ENCODE measurements around the gene FAAP100.
"Not testable (repeated sequence)": the region's sequence is repeated elsewhere in the genome, so short reads cannot be mapped to it uniquely, and the experiment has no call there.

FAAP100 gene

GRCh38 chr17:81532490-81533287 is 19.5 kb downstream of the FAAP100 start:
- peaks cover 26% of the 10 kb centered on the region for H3K4me1 ChIP-seq
- H3K4me3 ChIP-seq (ENCODE audit: low read depth, low read length), result no peak overlapping the region
- peaks cover 24% of the 10 kb centered on the region for H3K27me3 ChIP-seq
- no peak for DNase-seq
- TF ChIP-seq CTCF (IDR thresholded peaks at IDR 0.05; ENCODE audit: low read depth, low read length), result no peak
- H3K36me3 ChIP-seq, result no peaks in the 10 kb centered on the region
- H3K9me3 ChIP-seq, result no peaks in the 10 kb centered on the region

DNA sequence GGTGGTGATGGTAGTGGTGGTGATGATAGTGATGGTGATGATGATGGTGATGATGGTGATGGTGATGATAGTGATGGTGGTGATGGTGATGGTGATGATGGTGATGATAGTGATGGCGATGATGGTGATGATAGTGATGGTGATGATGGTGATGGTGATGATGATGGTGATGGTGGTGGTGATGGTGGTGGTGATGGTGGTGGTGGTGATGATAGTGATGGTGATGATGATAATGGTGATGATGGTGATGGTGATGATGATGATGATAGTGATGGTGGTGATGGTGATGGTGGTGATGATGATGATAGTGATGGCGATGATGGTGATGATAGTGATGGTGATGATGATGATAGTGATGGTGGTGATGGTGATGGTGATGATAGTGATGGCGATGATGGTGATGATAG is 20.2 kb downstream of the FAAP100 start:
- not testable (repeated sequence) for H3K9me3 ChIP-seq; H3K4me3 ChIP-seq (ENCODE audit: low read depth, low read length); H3K36me3 ChIP-seq; DNase-seq
- peaks cover 28% of the 10 kb centered on the region for H3K27me3 ChIP-seq
- H3K4me1 ChIP-seq, result peaks cover 21% of the 10 kb centered on the region

DNA sequence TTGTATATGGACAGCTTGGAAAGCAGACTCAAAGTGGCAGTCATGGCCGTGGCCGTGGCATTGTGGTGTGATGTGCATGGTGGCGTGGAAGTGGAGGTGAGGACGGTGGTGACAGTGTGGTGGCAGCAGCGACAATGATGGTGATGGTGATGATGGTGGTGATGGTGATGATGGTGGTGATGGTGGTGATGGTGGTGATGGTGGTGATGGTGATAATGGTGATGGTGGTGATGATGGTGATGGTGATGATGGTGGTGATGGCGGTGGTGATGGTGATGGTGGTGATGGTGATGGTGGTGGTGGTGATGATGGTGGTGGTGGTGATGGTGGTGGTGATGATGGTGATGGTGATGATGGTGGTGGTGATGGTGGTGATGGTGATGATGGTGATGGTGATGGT is 21.1 kb downstream of the FAAP100 start:
- Histone ChIP-seq H3K4me1 (peaks cover 16% of the 10 kb centered on the region), H3K27me3 (peaks cover 28% of the 10 kb centered on the region)
- H3K9me3 ChIP-seq; DNase-seq; H3K36me3 ChIP-seq; H3K4me3 ChIP-seq (ENCODE audit: low read depth, low read length): not testable (repeated sequence)

GRCh38 chr17:81529437-81529803 is 22.7 kb downstream of the FAAP100 start:
- Histone ChIP-seq H3K4me3 (ENCODE audit: low read depth, low read length) (no peak overlapping the region), H3K9me3 (no peaks in the 10 kb centered on the region), H3K27me3 (peaks cover 28% of the 10 kb centered on the region), H3K4me1 (peaks cover 9% of the 10 kb centered on the region), H3K36me3 (no peaks in the 10 kb centered on the region)
- DNase-seq, result no peak
- no peak for TF ChIP-seq CTCF (IDR thresholded peaks at IDR 0.05; ENCODE audit: low read depth, low read length)

GRCh38 chr17:81528651-81529436 is 23.3 kb downstream of the FAAP100 start:
- H3K36me3 ChIP-seq, result no peaks in the 10 kb centered on the region
- H3K4me3 ChIP-seq (ENCODE audit: low read depth, low read length), result no peak overlapping the region
- H3K4me1 ChIP-seq, result peaks cover 3% of the 10 kb centered on the region
- no peak for TF ChIP-seq CTCF (IDR thresholded peaks at IDR 0.05; ENCODE audit: low read depth, low read length)
- H3K9me3 ChIP-seq, result no peaks in the 10 kb centered on the region
- DNase-seq, result peak; percentile 28
- peaks cover 28% of the 10 kb centered on the region for H3K27me3 ChIP-seq

DNA sequence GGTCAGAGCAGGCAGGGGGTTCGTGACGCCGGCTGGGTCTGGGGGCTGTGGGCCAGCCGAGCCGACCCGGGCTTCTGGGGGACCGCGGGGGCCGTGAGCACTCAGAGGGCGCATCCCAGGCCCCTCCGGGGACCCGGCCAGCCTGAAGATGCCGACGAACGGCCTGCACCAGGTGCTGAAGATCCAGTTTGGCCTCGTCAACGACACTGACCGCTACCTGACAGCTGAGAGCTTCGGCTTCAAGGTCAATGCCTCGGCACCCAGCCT is 23.8 kb downstream of the FAAP100 start:
- no peak overlapping the region for H3K4me3 ChIP-seq (ENCODE audit: low read depth, low read length)
- H3K4me1 ChIP-seq, result no peaks in the 10 kb centered on the region
- H3K36me3 ChIP-seq, result no peaks in the 10 kb centered on the region
- no peaks in the 10 kb centered on the region for H3K9me3 ChIP-seq
- TF ChIP-seq CTCF (IDR thresholded peaks at IDR 0.05; ENCODE audit: low read depth, low read length), result no peak
- H3K27me3 ChIP-seq, result peaks cover 28% of the 10 kb centered on the region
- DNase-seq, result no peak

Data from BE2C (cell line).